Smooth muscle cell (in vitro differentiated cells): ENCODE data around the gene TAS2R41. TPM values are rescaled to one million over a fixed set of nuclear protein-coding genes. Genes with fewer than 3 reads are reported as not detected.
A peak's percentile ranks its signal among the peaks of the same experiment; 100 is the strongest.
"Not testable (repeated sequence)": the region's sequence is repeated elsewhere in the genome, so short reads cannot be mapped to it uniquely, and the experiment has no call there.

Source experiments
- DNase-seq: peaks from one replicate; lab custom pipeline; 2025; ENCODE audit not compliant: unreplicated experiment; lab: John Stamatoyannopoulos, UW
- H2AFZ ChIP-seq: fragments of 200-600 bp; sonication (generic); 2 replicates; pipeline ENCODE4 v1.6.0; 2016; ENCODE audit warnings: antibody characterized with exemption, low read depth, mild to moderate bottlenecking
- H3F3A ChIP-seq: fragments of 200-600 bp; sonication (generic); 2 replicates; pipeline ENCODE4 v1.6.0; 2017; ENCODE audit warnings: antibody characterized with exemption, low read depth
- H3K27ac ChIP-seq: fragments of 200-600 bp; sonication (generic); 2 replicates; pipeline ENCODE4 v1.5.1; 2016; ENCODE audit warnings: low read depth, mild to moderate bottlenecking
- H3K27me3 ChIP-seq: fragments of 200-600 bp; sonication (generic); 2 replicates; pipeline ENCODE4 v1.6.1; 2016; ENCODE audit warnings: low read depth, mild to moderate bottlenecking
- H3K36me3 ChIP-seq: fragments of 200-600 bp; sonication (generic); 2 replicates; pipeline ENCODE4 v1.5.1; 2016; ENCODE audit warnings: low read depth
- H3K4me1 ChIP-seq: fragments of 200-600 bp; sonication (generic); 2 replicates; pipeline ENCODE4 v1.5.1; 2016; ENCODE audit warnings: low read depth
- H3K4me2 ChIP-seq: fragments of 200-600 bp; sonication (generic); 2 replicates; pipeline ENCODE4 v1.6.0; 2016; ENCODE audit warnings: mild to moderate bottlenecking
- H3K4me3 ChIP-seq: fragments of 200-600 bp; sonication (generic); 2 replicates; pipeline ENCODE4 v1.5.1; 2016; ENCODE audit warnings: mild to moderate bottlenecking
- H3K79me2 ChIP-seq: fragments of 200-600 bp; sonication (generic); 2 replicates; pipeline ENCODE4 v1.6.0; 2016; ENCODE audit warnings: low read depth, mild to moderate bottlenecking
- H3K9ac ChIP-seq: fragments of 200-600 bp; sonication (generic); 2 replicates; pipeline ENCODE4 v1.6.0; 2016; ENCODE audit warnings: low read depth
- H3K9me3 ChIP-seq: fragments of 200-600 bp; sonication (generic); replicated peaks from 2 replicates; pipeline ENCODE4 v1.5.1; 2016; ENCODE audit warnings: low read depth
- H4K20me1 ChIP-seq: fragments of 200-600 bp; sonication (generic); 2 replicates; pipeline ENCODE4 v1.6.0; 2016; ENCODE audit warnings: low read depth
- WGBS: methylation state at CpG from one replicate; pipeline ENCODE4 v1.1.7; 2016; ENCODE audit warnings: low lambda C conversion rate; 5-methylcytosine and 5-hydroxymethylcytosine counted together
- polyA plus RNA-seq: library from polyadenylated mRNA; unstranded; fragments of >200 nt; fragmentation: Nextera tagmentation; extraction: Ambion mirVana; gene quantifications from 2 replicates; pipeline ENCODE4 v1.2.1, GENCODE V29; 2016
- total RNA-seq: library from RNA; depleted of rRNA; stranded (reverse); fragments of >200 nt; gene quantifications from 2 replicates; pipeline ENCODE4 v1.2.3, GENCODE V29; 2014
- TF ChIP-seq, protein P1 (sequence below): fragments of 200-600 bp; sonication (generic); IDR thresholded peaks from 2 replicates; pipeline ENCODE4 v1.5.1; 2017; ENCODE audit warnings: borderline replicate concordance, mild to moderate bottlenecking, antibody characterized with exemption; ENCODE audit not compliant: insufficient read depth, poor library complexity, severe bottlenecking

Gene TAS2R41
- total and polyA plus RNA-seq, 2 experiments from 2014 or later: not detected

DNA sequence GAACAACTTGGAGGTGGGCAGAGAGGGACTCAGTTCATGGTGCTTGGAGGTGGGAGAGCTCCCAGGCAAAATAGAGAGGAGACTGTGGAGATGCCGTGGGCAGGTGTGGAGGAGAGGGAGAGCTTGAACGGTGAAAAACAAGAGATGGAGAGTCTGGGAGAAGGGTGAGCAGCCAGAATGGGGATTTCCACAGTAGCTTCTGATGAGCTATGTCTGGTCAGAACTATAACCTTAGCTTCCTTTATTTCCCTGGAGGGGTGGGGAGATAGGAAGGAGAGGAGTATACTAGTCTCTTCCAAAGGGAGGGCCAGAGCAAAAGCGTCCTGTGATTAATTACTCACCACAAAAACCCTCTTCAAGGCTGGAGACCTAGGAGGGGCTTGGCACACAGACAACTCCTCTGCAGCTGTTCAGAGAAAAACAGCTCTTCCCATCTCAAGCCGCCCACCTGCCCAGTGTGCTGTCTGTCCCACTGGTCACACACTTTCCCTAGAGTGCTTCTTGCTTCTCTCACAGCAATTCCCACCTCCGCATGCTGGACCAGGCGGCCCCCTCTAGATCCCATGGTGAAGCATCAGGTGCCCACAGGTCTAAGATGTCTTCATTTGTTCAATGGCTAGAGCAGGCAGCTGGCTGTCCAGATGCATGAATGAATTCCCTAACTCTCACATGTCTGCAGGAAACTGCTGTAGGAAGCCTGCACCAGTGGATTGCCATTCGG, 41.9 kb downstream of the TAS2R41 start:
- Histone ChIP-seq H3K79me2 (no peaks in the 10 kb centered on the region), H3K4me1 (peaks cover 7% of the 10 kb centered on the region), H3K36me3 (no peaks in the 10 kb centered on the region), H3K27me3 (no peaks in the 10 kb centered on the region), H2AFZ (no peak overlapping the region), H3K9ac (peak overlapping the region; percentile 18), H3K27ac (peak overlapping the region; percentile 61), H3K4me2 (peak overlapping the region; percentile 30), H3K9me3 (no peaks in the 10 kb centered on the region), H4K20me1 (no peaks in the 10 kb centered on the region), H3F3A (peaks cover 16% of the 10 kb centered on the region), H3K4me3 (no peak overlapping the region)
- 68% methylated on average over 7 of the region's 7 CpGs for WGBS
- TF ChIP-seq, protein P1, sequence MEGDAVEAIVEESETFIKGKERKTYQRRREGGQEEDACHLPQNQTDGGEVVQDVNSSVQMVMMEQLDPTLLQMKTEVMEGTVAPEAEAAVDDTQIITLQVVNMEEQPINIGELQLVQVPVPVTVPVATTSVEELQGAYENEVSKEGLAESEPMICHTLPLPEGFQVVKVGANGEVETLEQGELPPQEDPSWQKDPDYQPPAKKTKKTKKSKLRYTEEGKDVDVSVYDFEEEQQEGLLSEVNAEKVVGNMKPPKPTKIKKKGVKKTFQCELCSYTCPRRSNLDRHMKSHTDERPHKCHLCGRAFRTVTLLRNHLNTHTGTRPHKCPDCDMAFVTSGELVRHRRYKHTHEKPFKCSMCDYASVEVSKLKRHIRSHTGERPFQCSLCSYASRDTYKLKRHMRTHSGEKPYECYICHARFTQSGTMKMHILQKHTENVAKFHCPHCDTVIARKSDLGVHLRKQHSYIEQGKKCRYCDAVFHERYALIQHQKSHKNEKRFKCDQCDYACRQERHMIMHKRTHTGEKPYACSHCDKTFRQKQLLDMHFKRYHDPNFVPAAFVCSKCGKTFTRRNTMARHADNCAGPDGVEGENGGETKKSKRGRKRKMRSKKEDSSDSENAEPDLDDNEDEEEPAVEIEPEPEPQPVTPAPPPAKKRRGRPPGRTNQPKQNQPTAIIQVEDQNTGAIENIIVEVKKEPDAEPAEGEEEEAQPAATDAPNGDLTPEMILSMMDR: no peak
- no peak for DNase-seq

DNA sequence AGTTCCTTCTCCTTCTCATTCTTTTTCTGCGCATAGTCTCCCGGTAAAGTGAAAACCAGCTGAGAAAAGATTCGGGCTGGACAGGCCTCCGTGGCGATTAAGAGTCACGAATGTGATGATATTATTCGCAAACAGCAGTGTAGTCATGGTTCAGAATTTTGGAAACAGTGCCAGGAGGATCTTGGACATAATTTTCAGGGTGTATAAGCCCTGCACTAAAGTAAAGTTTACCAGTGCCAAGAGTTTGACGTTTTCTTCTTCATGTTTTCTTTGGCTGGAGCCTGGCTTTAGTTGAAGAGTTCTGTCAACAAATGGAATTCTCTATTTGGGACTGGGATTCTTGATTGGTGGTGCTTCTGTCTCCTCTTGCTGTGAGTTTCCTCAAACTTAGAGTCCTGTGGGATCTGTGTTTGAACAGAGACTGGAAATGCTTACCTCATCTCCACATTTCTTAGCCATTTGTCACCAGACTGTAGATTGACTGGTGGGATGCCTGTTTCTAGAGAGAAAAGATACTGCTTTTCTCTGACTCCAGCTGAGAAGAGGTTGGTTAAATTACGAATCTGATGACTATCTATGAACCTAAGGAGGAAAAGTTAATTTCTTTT, 44.7 kb downstream of the TAS2R41 start:
- not testable (repeated sequence) for H3K4me1 ChIP-seq, H3K27me3 ChIP-seq, H2AFZ ChIP-seq, H3K36me3 ChIP-seq, H3K4me3 ChIP-seq, H3K79me2 ChIP-seq, DNase-seq, H3F3A ChIP-seq, H3K9ac ChIP-seq, H3K4me2 ChIP-seq, H3K9me3 ChIP-seq, H4K20me1 ChIP-seq
- no CpG with 5 or more reads among the region's 9 CpGs for WGBS
- peak overlapping the region; percentile 53 for H3K27ac ChIP-seq

Other genes with a start within 250 kb of the TAS2R41 start
- 102 and 158 TPM in 2 replicates for gene GSTK1, start 214.4 kb upstream of the TAS2R41 start, total RNA-seq
- gene GSTK1, start 214.4 kb upstream of the TAS2R41 start, polyA plus RNA-seq: 105 and 136 TPM in 2 replicates
- gene TMEM139, start 192.9 kb upstream of the TAS2R41 start, total RNA-seq: 0.99 and 9.1 TPM in 2 replicates
- 0.93 and 4.0 TPM in 2 replicates for gene TMEM139, start 192.9 kb upstream of the TAS2R41 start, polyA plus RNA-seq
- 13.4 and 22.0 TPM in 2 replicates for gene CASP2, start 189.5 kb upstream of the TAS2R41 start, total RNA-seq
- gene CASP2, start 189.5 kb upstream of the TAS2R41 start, polyA plus RNA-seq: 8.1 and 10.7 TPM in 2 replicates
- not detected in 2 replicates for gene CLCN1, start 161.8 kb upstream of the TAS2R41 start, total RNA-seq
- not detected in 2 replicates for gene CLCN1, start 161.8 kb upstream of the TAS2R41 start, polyA plus RNA-seq
- gene FAM131B, start 115.2 kb upstream of the TAS2R41 start, total RNA-seq: 0.09 and 0.31 TPM in 2 replicates
- gene FAM131B, start 115.2 kb upstream of the TAS2R41 start, polyA plus RNA-seq: 0.03 TPM in 1 of 2 replicates, not detected in the other
- 52.2 and 71.1 TPM in 2 replicates for gene ZYX, start 96.5 kb upstream of the TAS2R41 start, total RNA-seq
- gene ZYX, start 96.5 kb upstream of the TAS2R41 start, polyA plus RNA-seq: 322 and 354 TPM in 2 replicates
- 4.3 and 19.1 TPM in 2 replicates for gene EPHA1, start 69.0 kb upstream of the TAS2R41 start, total RNA-seq
- gene EPHA1, start 69.0 kb upstream of the TAS2R41 start, polyA plus RNA-seq: 8.7 and 23.6 TPM in 2 replicates
- gene TAS2R60, start 34.4 kb upstream of the TAS2R41 start, total RNA-seq: not detected in 2 replicates
- not detected in 2 replicates for gene TAS2R60, start 34.4 kb upstream of the TAS2R41 start, polyA plus RNA-seq
- 0.18 and 1.8 TPM in 2 replicates for gene CTAGE15, start 93.9 kb downstream of the TAS2R41 start, total RNA-seq
- gene CTAGE15, start 93.9 kb downstream of the TAS2R41 start, polyA plus RNA-seq: 0.14 and 0.15 TPM in 2 replicates
- 6.0 and 6.2 TPM in 2 replicates for gene TCAF2, start 143.1 kb downstream of the TAS2R41 start, total RNA-seq
- 3.4 and 4.6 TPM in 2 replicates for gene TCAF2, start 143.1 kb downstream of the TAS2R41 start, polyA plus RNA-seq